OCI-LY1 (cell line): ENCODE measurements around the gene DIP2B.

ENCODE experiments used
- H2AFZ ChIP-seq: fragments of 200-600 bp; sonication (generic), shearing (Covaris generic); 2 replicates; pipeline ENCODE4 v1.6.0; 2014; ENCODE audit warnings: antibody characterized with exemption, mild to moderate bottlenecking, low read length
- H3F3A ChIP-seq: fragments of 200-600 bp; sonication (generic), shearing (Covaris generic); 2 replicates; pipeline ENCODE4 v1.6.0; 2014; ENCODE audit warnings: mild to moderate bottlenecking, antibody characterized with exemption, low read length, moderate library complexity; ENCODE audit not compliant: insufficient read depth
- H3K27ac ChIP-seq: fragments of 200-600 bp; sonication (generic); 2 replicates; pipeline ENCODE4 v1.5.1; 2014; ENCODE audit warnings: low read length, mixed run types, mild to moderate bottlenecking, low read depth; ENCODE audit not compliant: poor library complexity, severe bottlenecking
- H3K27me3 ChIP-seq: fragments of 200-600 bp; sonication (generic); 2 replicates; pipeline ENCODE4 v1.6.0; 2014; ENCODE audit warnings: antibody characterized with exemption, mild to moderate bottlenecking, low read length, moderate library complexity; ENCODE audit not compliant: insufficient read depth
- H3K36me3 ChIP-seq: fragments of 200-600 bp; sonication (generic); 2 replicates; pipeline ENCODE4 v1.6.1; 2014; ENCODE audit warnings: mild to moderate bottlenecking, antibody characterized with exemption, low read length, moderate library complexity, mixed read lengths; ENCODE audit not compliant: insufficient read depth
- H3K4me1 ChIP-seq: fragments of 200-600 bp; sonication (generic); 2 replicates; pipeline ENCODE4 v1.5.1; 2014; ENCODE audit warnings: mild to moderate bottlenecking, low read length, moderate library complexity; ENCODE audit not compliant: insufficient read depth, severe bottlenecking
- H3K4me2 ChIP-seq: fragments of 200-600 bp; sonication (generic), shearing (Covaris generic); 2 replicates; pipeline ENCODE4 v1.6.1; 2014; ENCODE audit warnings: low read length
- H3K4me3 ChIP-seq: fragments of 200-600 bp; sonication (generic); 2 replicates; pipeline ENCODE4 v1.5.1; 2014; ENCODE audit warnings: low read length, low read depth, mild to moderate bottlenecking, mixed read lengths; ENCODE audit not compliant: poor library complexity, severe bottlenecking
- H3K79me2 ChIP-seq: fragments of 200-600 bp; shearing (Covaris generic); 2 replicates; pipeline ENCODE4 v1.6.1; 2016; ENCODE audit warnings: mixed run types, low read length, mixed read lengths; ENCODE audit not compliant: insufficient read depth
- H3K9ac ChIP-seq: fragments of 200-600 bp; sonication (generic), shearing (Covaris generic); 2 replicates; pipeline ENCODE4 v1.6.1; 2014; ENCODE audit warnings: mild to moderate bottlenecking, low read length, mixed read lengths
- H3K9me2 ChIP-seq: fragments of 200-600 bp; sonication (generic), shearing (Covaris generic); 2 replicates; pipeline ENCODE4 v1.6.1; 2014; ENCODE audit warnings: low read depth, mild to moderate bottlenecking, low read length, mixed read lengths
- H3K9me3 ChIP-seq: fragments of 200-600 bp; shearing (Covaris generic); 2 replicates; pipeline ENCODE4 v1.6.1; 2014; ENCODE audit warnings: low read length, mixed read lengths
- H4K20me1 ChIP-seq: fragments of 200-600 bp; sonication (generic), shearing (Covaris generic); 2 replicates; pipeline ENCODE4 v1.6.0; 2016; ENCODE audit warnings: mild to moderate bottlenecking, low read length; ENCODE audit not compliant: insufficient read depth
- CTCF ChIP-seq: fragments of 200-600 bp; sonication (generic), shearing (Covaris generic); IDR thresholded peaks from 2 replicates; pipeline ENCODE4 v1.5.1; 2017; ENCODE audit warnings: mild to moderate bottlenecking, antibody characterized with exemption, low read length, moderate library complexity, mixed read lengths
- EZH2 ChIP-seq: fragments of 200-600 bp; sonication (generic), shearing (Covaris generic); IDR thresholded peaks from 2 replicates; pipeline ENCODE4 v1.8.0; 2017; ENCODE audit warnings: borderline replicate concordance, mixed run types, mild to moderate bottlenecking, antibody characterized with exemption, low read length, moderate library complexity, mixed read lengths

The DIP2B gene

GRCh38 chr12:50786498-50787231 is 281.9 kb downstream of the DIP2B start:
- TF ChIP-seq EZH2 (no peak), CTCF (no peak)
- H3K4me1 ChIP-seq = no peaks in the 10 kb centered on the region
- H3K79me2 ChIP-seq = no peaks in the 10 kb centered on the region; the same call in 1 of the 2 replicates
- no peaks in the 10 kb centered on the region for H3K9me2 ChIP-seq
- no peaks in the 10 kb centered on the region for H3F3A ChIP-seq
- no peaks in the 10 kb centered on the region for H3K27me3 ChIP-seq
- no peak overlapping the region for H3K4me2 ChIP-seq
- no peak overlapping the region for H2AFZ ChIP-seq
- H3K9me3 ChIP-seq = 0 out of 2 replicates have a peak, but pooled peaks cover 11% of the 10 kb centered on the region
- H3K9ac ChIP-seq = no peak overlapping the region
- no peak overlapping the region for H3K4me3 ChIP-seq
- H4K20me1 ChIP-seq = no peaks in the 10 kb centered on the region
- peaks cover 34% of the 10 kb centered on the region for H3K36me3 ChIP-seq
- no peak overlapping the region for H3K27ac ChIP-seq

GRCh38 chr12:50787618-50788017 is 282.8 kb downstream of the DIP2B start:
- H3K4me3 ChIP-seq = no peak overlapping the region
- H3K9ac ChIP-seq = no peak overlapping the region
- H3K27me3 ChIP-seq = no peaks in the 10 kb centered on the region
- no peaks in the 10 kb centered on the region for H4K20me1 ChIP-seq
- H3K4me2 ChIP-seq = no peak overlapping the region
- no peak overlapping the region for H2AFZ ChIP-seq
- H3K4me1 ChIP-seq = no peaks in the 10 kb centered on the region
- peaks cover 29% of the 10 kb centered on the region for H3K36me3 ChIP-seq
- H3K79me2 ChIP-seq = no peaks in the 10 kb centered on the region; the same call in 1 of the 2 replicates
- H3K9me3 ChIP-seq = 0 out of 2 replicates have a peak, but pooled peaks cover 11% of the 10 kb centered on the region
- H3F3A ChIP-seq = no peaks in the 10 kb centered on the region
- H3K9me2 ChIP-seq = no peaks in the 10 kb centered on the region
- TF ChIP-seq CTCF = no peak
- TF ChIP-seq EZH2 = no peak
- H3K27ac ChIP-seq = no peak overlapping the region

GRCh38 chr12:50788561-50788960 is 283.8 kb downstream of the DIP2B start:
- Histone ChIP-seq H3K4me2 (no peak overlapping the region), H2AFZ (no peak overlapping the region), H4K20me1 (no peaks in the 10 kb centered on the region), H3K9ac (no peak overlapping the region), H3K36me3 (peaks cover 29% of the 10 kb centered on the region), H3K27me3 (no peaks in the 10 kb centered on the region), H3K4me3 (no peak overlapping the region), H3F3A (no peaks in the 10 kb centered on the region), H3K9me3 (0 out of 2 replicates have a peak, but pooled peaks cover 11% of the 10 kb centered on the region), H3K27ac (no peak overlapping the region), H3K9me2 (no peaks in the 10 kb centered on the region), H3K4me1 (no peaks in the 10 kb centered on the region), H3K79me2 (no peaks in the 10 kb centered on the region; the same call in 1 of the 2 replicates)
- TF ChIP-seq EZH2 (no peak), CTCF (no peak)
